GM10248 (cell line): Measurements from ENCODE around the gene JHY.
A peak's percentile ranks its signal among the peaks of the same experiment; 100 is the strongest.

ENCODE experiments used
- CTCF ChIA-PET: fragments of 300-600 bp; sonication (Branson Sonifier 250); formaldehyde crosslinking; extraction: SDS; loops from one replicate; lab custom pipeline; 2021; ENCODE audit warnings: antibody characterized with exemption; lab: Yijun Ruan, JAX
- POLR2A ChIA-PET: fragments of 350-650 bp; sonication (Branson Sonifier 250); formaldehyde crosslinking; extraction: SDS; loops from one replicate; lab custom pipeline; 2020; ENCODE audit warnings: antibody characterized with exemption; lab: Yijun Ruan, JAX
- DNase-seq: peaks from one replicate; pipeline ENCODE4 v3.0.0; 2012; ENCODE audit errors: extremely low spot score
- TF ChIP-seq, protein P1 (sequence below): IDR thresholded peaks from 2 replicates; pipeline ENCODE4 v1.5.1; 2012; ENCODE audit warnings: mild to moderate bottlenecking, low read depth; ENCODE audit errors: extremely low read depth, missing control alignments, control extremely low read depth

Gene JHY

DNA sequence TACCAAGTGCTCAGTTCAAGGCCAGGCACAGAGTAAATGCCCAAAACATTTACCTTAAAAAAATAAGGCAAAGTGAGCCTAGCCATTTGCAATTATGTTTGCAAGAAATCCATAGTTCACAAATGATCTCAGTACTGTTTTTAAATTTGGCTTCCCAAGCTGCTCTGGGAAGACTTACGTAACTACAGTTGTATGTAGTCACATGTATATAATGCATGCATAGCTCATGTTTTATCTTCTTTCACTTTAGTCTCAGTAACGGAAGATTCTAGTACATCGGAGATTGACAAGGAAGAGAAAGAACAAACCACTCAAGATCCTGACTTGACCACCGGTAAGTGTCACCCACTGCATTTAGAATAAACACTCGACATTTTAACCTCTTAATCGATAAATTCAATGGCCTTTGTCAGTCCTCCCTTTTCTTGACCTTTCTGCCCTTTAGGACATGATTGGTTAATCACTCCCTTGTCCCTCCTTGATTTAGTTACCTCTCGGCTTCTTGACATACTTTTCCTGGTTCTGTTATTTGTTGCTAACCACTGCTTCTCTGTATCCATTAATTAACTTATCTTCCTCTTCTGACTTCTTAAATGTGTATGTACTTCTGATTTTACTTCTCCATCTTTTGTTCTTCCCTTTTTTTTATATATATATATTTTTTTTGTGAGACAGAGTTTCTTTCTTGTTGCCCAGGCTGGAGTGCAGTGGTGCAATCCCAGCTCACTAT, 18.0 kb upstream of the JHY start:
- POLR2A ChIA-PET, result interaction anchor here (0.5 to 1.5 kb wide), 5 partner anchors 10 to 198 kb away, joined by 3 to 10 read pairs (median 4); partner anchors contain the start of gene HSPA8

DNA sequence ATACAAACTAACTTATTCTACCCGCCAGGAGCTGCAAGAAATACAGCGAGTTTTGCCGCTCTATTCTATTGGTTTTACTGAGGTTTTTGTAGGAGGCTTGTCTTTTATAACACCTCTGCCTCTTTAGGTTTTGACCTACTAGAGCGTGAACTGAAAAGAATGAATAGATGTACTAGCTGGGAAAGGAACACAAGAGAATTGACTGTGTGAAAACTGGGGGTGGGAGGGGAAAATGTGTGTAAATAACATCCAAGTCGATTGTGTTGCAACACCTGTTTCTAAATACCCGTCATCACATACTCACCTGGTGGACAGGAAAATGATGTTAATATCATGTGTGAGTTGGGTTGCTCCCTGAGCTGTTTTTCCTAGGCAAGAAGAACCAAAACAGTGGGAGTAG, 12.9 kb upstream of the JHY start:
- ChIA-PET POLR2A (interaction anchor here (0.6 kb wide), 1 partner anchor 244 kb away, joined by 6 read pairs; no protein-coding TSS in a partner anchor), CTCF (interaction anchor here (0.7 to 7.2 kb wide), 7 partner anchors 10 to 241 kb away, joined by 3 to 58 read pairs (median 5); no protein-coding TSS in a partner anchor)
- no peak for DNase-seq
- TF ChIP-seq, protein P1, sequence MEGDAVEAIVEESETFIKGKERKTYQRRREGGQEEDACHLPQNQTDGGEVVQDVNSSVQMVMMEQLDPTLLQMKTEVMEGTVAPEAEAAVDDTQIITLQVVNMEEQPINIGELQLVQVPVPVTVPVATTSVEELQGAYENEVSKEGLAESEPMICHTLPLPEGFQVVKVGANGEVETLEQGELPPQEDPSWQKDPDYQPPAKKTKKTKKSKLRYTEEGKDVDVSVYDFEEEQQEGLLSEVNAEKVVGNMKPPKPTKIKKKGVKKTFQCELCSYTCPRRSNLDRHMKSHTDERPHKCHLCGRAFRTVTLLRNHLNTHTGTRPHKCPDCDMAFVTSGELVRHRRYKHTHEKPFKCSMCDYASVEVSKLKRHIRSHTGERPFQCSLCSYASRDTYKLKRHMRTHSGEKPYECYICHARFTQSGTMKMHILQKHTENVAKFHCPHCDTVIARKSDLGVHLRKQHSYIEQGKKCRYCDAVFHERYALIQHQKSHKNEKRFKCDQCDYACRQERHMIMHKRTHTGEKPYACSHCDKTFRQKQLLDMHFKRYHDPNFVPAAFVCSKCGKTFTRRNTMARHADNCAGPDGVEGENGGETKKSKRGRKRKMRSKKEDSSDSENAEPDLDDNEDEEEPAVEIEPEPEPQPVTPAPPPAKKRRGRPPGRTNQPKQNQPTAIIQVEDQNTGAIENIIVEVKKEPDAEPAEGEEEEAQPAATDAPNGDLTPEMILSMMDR, result no peak

More for the DNA sequence above, 18.0 kb upstream of the JHY start:
- DNase-seq, result no peak
- CTCF ChIA-PET, result interaction anchor here (0.9 to 17.7 kb wide), 25 partner anchors 9 to 474 kb away, joined by 3 to 257 read pairs (median 5); partner anchors contain the start of genes HSPA8 and UBASH3B
- TF ChIP-seq, protein P1, result peak; percentile 6

DNA sequence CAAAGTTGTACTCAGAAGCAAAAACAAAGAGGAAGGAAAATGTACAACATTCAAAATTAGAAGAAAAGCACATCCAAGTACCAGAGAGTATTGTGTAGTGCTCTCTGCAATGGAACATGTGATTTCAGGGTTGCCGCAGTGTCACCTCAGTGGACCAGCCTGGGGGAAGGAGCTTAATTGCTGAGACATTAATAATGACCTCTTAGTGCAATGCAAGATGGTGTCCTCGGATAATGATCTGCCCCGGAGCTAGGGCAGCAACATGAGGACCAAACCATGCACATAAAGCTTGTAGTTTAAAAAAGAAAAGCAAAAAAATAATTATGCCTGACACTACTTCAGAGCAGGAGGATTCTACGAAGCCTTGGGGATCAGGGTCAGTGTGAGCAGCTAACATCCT, 11.3 kb upstream of the JHY start:
- POLR2A ChIA-PET, result interaction anchor here (0.9 kb wide), 1 partner anchor 191 kb away, joined by 3 read pairs; the partner anchor contains the start of gene HSPA8

DNA sequence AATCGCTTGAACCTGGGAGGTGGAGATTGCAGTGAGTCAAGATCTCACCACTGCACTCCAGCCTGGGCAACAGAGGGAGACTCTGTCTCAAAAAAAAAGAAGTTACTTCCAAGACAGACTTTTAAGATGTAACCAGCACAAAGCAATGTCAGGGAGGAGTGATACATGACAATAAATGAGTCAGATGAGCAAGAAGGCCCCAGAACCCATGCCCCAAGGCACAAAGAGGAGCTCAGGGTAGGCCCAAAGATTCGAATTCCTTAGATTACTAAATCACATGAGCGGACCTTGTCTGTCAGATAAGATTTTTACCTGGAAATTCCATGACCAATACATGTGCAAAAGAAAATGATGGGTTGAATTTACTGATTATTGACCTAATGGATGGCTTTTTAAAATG, 10.5 kb upstream of the JHY start:
- no peak for DNase-seq
- TF ChIP-seq, protein P1, result no peak
- CTCF ChIA-PET, result interaction anchor here (1.3 to 7.2 kb wide), 4 partner anchors 8 to 76 kb away, joined by 3 to 58 read pairs (median 16); no protein-coding TSS in a partner anchor
- POLR2A ChIA-PET, result interaction anchor here (0.9 kb wide), 1 partner anchor 190 kb away, joined by 3 read pairs; the partner anchor contains the start of gene HSPA8

More for the DNA sequence above, 11.3 kb upstream of the JHY start:
- CTCF ChIA-PET, result interaction anchor here (3.8 to 7.2 kb wide), 2 partner anchors 17 to 150 kb away, joined by 24 to 58 read pairs; no protein-coding TSS in a partner anchor
- TF ChIP-seq, protein P1, result no peak
- DNase-seq, result no peak

DNA sequence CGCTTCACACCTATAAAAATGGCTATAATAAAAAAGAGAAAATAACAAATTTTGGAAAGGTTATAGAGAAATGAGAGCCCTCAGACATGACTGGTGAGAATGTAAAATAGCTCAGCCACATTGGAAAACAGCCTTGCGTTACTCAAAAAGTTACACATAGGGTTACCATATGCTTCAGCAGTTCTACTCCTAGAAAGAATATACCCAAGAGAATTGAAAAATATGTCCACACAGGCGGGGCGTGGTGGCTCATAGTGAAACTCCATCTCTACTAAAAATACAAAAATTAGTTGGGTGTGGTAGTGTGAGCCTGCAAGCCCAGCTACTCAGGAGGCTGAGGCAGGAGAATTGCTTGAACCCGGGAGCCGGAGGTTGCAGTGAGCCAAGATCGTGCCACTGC, 7.6 kb upstream of the JHY start:
- ChIA-PET CTCF (interaction anchor here (1.0 to 7.2 kb wide), 7 partner anchors 11 to 179 kb away, joined by 3 to 58 read pairs (median 7); no protein-coding TSS in a partner anchor), POLR2A (interaction anchor here (0.6 to 1.2 kb wide), 3 partner anchors 11 to 187 kb away, joined by 3 to 5 read pairs (median 4); partner anchors contain the start of gene HSPA8)
- peak; percentile 29 for DNase-seq
- TF ChIP-seq, protein P1, result no peak

DNA sequence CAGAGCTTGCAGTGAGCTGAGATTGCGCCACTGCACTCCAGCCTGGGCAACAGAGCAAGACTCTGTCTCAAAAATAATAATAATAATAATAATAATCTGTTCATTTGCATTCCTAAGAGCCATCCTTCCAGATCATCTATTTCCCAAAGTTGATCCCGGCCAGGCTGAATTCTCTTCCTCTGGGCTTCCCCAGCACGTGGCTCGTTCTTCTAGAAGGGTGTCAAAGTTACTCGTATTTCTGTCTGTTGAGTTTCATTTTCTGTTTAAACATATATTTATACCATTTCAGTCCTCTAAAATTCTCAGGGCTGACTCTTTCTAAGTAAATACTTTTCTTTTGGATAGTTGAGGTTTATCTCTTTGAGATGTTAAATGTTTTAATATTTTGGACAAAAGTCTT, 4.8 kb upstream of the JHY start:
- no peak for DNase-seq
- POLR2A ChIA-PET, result no interaction called here
- CTCF ChIA-PET, result interaction anchor here (1.0 to 4.4 kb wide), 3 partner anchors 14 to 25 kb away, joined by 3 to 21 read pairs (median 17); no protein-coding TSS in a partner anchor
- TF ChIP-seq, protein P1, result no peak
